ENCODE measurements around the gene SLC24A3. TPM values are rescaled to one million over a fixed set of nuclear protein-coding genes. Genes with fewer than 3 reads are reported as not detected.

The SLC24A3 gene
- total RNA-seq, 1 experiment from 2014 or later: 0.14 TPM

DNA sequence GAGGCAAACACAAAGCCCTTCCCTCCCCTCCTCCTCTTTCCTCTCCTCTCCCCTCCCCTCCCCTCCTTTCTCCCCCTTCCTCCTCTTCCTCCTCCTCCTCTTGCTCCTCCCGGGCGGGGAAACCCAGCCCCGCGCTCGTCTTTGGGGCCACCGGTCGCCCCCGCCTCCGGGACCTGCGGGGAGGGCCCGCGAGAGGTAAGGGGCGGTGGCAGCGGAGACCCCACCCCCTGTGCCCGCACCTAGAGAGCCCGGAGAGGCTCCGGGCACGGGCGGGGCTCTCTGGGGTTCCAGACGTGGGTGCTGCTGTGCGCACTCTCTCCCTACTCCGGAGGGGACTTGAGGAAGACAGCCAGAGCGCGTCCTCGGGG lies 545.7 kb downstream of the SLC24A3 start, which contains the start of gene RIN2:
Gene RIN2, plus strand, starts transcription at position 126 of the 368 bp plus-strand sequence. CDS start 131,344 bp downstream, outside the sequence.
- intact Hi-C loops (cut with micrococcal nuclease; ENCODE audit: unreplicated experiment): loop anchor here (1.0 to 2.0 kb wide), 5 partner anchors 9 to 70 kb away; no protein-coding TSS in a partner anchor
- peaks cover 5% of the 10 kb centered on the region; the same call in 1 of the 2 replicates for H3K4me1 ChIP-seq
- no peaks in the 10 kb centered on the region for H3K27me3 Mint-ChIP-seq (ENCODE audit: insufficient read depth, unreplicated experiment)
- no peak for TF ChIP-seq CTCF (IDR thresholded peaks at IDR 0.05; ENCODE audit: insufficient read depth in 1 of 2, low read depth in 1 of 2, low read length in 1 of 2, severe bottlenecking in 1 of 2, unreplicated experiment in 1 of 2)
- no peaks in the 10 kb centered on the region for H3K9me3 ChIP-seq
- CTCF ChIA-PET: interaction anchor here (0.6 to 2.2 kb wide), 9 partner anchors 18 to 294 kb away, joined by 3 to 18 read pairs (median 5); partner anchors contain the start of genes CFAP61 and CRNKL1
- POLR2A ChIA-PET: interaction anchor here (0.6 to 1.8 kb wide), 14 partner anchors 9 to 1166 kb away, joined by 3 to 24 read pairs (median 7); partner anchors contain the start of genes CFAP61 and CRNKL1
- peaks cover 9% of the 10 kb centered on the region for H3K36me3 Mint-ChIP-seq (ENCODE audit: insufficient read depth, unreplicated experiment)
- H3K9me3 Mint-ChIP-seq (ENCODE audit: unreplicated experiment): no peaks in the 10 kb centered on the region
- no TSS peak for BruUV-seq (replicated peaks)
- H3K4me1 Mint-ChIP-seq (ENCODE audit: low read depth, unreplicated experiment): peaks cover 50% of the 10 kb centered on the region
- H3K4me3 Mint-ChIP-seq (ENCODE audit: unreplicated experiment): peak within 1 kb of the TSS; percentile 97
- no peaks in the 10 kb centered on the region for H3K27me3 ChIP-seq (replicated peaks; ENCODE audit: control insufficient read depth, insufficient read depth, low read length)
- peak within 1 kb of the TSS; percentile 81 for H3K4me3 ChIP-seq (ENCODE audit: low read depth, low read length)
- no peaks in the 10 kb centered on the region for H3K36me3 ChIP-seq (ENCODE audit: control insufficient read depth, insufficient read depth, low read length)
- DNase-seq: no peak
- H3K27ac Mint-ChIP-seq (ENCODE audit: unreplicated experiment): peak within 1 kb of the TSS; percentile 96

DNA sequence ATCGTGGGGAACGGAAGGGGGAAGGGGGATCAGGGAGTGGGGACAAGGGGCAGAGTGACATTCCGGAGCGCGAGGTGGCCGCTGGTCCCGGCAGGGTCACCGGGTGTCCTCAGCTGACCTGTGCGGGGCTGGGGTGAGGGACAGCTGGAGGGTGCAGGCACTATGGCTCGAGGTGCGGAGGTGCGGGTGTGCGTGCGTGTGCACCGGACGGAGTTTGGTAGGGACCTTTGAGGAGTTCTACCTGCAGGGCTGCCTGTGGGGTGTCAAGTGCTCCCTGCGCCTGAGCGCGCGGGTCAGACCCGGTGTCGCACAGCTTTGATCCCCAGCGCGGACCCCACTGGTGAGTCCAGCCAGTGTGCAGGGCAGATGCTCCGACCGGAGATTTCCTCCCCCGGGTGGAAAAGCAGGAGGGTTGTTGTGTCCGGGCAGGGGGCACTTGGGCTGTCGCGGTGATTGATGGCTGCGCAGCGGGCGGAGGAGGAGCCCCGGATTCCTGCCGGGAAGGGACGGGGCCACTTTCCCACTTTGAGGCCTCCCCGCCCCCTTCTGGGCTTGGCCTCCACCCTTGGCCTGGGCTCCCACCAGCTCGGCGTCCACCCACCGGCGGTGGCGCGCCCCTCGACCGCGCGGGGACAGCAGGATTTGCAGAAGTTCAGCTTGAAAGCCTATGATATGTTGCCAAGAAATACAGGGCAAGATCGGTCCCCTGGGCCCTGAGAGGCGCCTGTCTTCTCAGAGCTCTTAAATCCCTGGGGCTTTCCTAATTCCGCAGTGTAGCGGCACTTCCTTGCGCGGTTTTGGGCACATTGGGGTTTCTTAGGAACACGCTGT lies 546.3 kb downstream of the SLC24A3 start:
- Mint-ChIP-seq H3K36me3 (ENCODE audit: insufficient read depth, unreplicated experiment) (peaks cover 9% of the 10 kb centered on the region), H3K27ac (ENCODE audit: unreplicated experiment) (peak overlapping the region; percentile 96), H3K9me3 (ENCODE audit: unreplicated experiment) (no peaks in the 10 kb centered on the region), H3K4me1 (ENCODE audit: low read depth, unreplicated experiment) (peaks cover 46% of the 10 kb centered on the region), H3K4me3 (ENCODE audit: unreplicated experiment) (peak overlapping the region; percentile 97), H3K27me3 (ENCODE audit: insufficient read depth, unreplicated experiment) (no peaks in the 10 kb centered on the region)
- BruUV-seq (replicated peaks): no TSS peak
- Histone ChIP-seq H3K4me3 (ENCODE audit: low read depth, low read length) (peak overlapping the region; percentile 81), H3K9me3 (no peaks in the 10 kb centered on the region), H3K36me3 (ENCODE audit: control insufficient read depth, insufficient read depth, low read length) (no peaks in the 10 kb centered on the region), H3K4me1 (peaks cover 6% of the 10 kb centered on the region), H3K27me3 (replicated peaks; ENCODE audit: control insufficient read depth, insufficient read depth, low read length) (no peaks in the 10 kb centered on the region)
- intact Hi-C loops (cut with micrococcal nuclease; ENCODE audit: unreplicated experiment): loop anchor here (1.0 to 2.0 kb wide), 5 partner anchors 9 to 70 kb away; no protein-coding TSS in a partner anchor
- no peak for TF ChIP-seq CTCF (IDR thresholded peaks at IDR 0.05; ENCODE audit: insufficient read depth in 1 of 2, low read depth in 1 of 2, low read length in 1 of 2, severe bottlenecking in 1 of 2, unreplicated experiment in 1 of 2)
- CTCF ChIA-PET: interaction anchor here (1.0 to 2.2 kb wide), 5 partner anchors 17 to 234 kb away, joined by 4 to 18 read pairs (median 5); no protein-coding TSS in a partner anchor
- peak; percentile 81 for DNase-seq
- POLR2A ChIA-PET: interaction anchor here (1.0 to 1.7 kb wide), 4 partner anchors 8 to 216 kb away, joined by 7 to 21 read pairs (median 12); no protein-coding TSS in a partner anchor

GRCh38 chr20:19760371-19760721 lies 547.9 kb downstream of the SLC24A3 start:
- Histone ChIP-seq H3K4me1 (peaks cover 18% of the 10 kb centered on the region), H3K36me3 (ENCODE audit: control insufficient read depth, insufficient read depth, low read length) (no peaks in the 10 kb centered on the region), H3K9me3 (no peaks in the 10 kb centered on the region), H3K4me3 (ENCODE audit: low read depth, low read length) (no peak overlapping the region), H3K27me3 (replicated peaks; ENCODE audit: control insufficient read depth, insufficient read depth, low read length) (no peaks in the 10 kb centered on the region)
- ChIA-PET CTCF (interaction anchor here (2.2 kb wide), 1 partner anchor 15 kb away, joined by 5 read pairs; no protein-coding TSS in a partner anchor), POLR2A (no interaction called here)
- H3K4me1 Mint-ChIP-seq (ENCODE audit: low read depth, unreplicated experiment): peaks cover 47% of the 10 kb centered on the region
- H3K9me3 Mint-ChIP-seq (ENCODE audit: unreplicated experiment): no peaks in the 10 kb centered on the region
- no TSS peak for BruUV-seq (replicated peaks)
- intact Hi-C loops (cut with micrococcal nuclease; ENCODE audit: unreplicated experiment): no loop called here
- H3K36me3 Mint-ChIP-seq (ENCODE audit: insufficient read depth, unreplicated experiment): peaks cover 9% of the 10 kb centered on the region
- no peaks in the 10 kb centered on the region for H3K27me3 Mint-ChIP-seq (ENCODE audit: insufficient read depth, unreplicated experiment)
- H3K4me3 Mint-ChIP-seq (ENCODE audit: unreplicated experiment): no peak overlapping the region
- TF ChIP-seq CTCF (IDR thresholded peaks at IDR 0.05; ENCODE audit: insufficient read depth in 1 of 2, low read depth in 1 of 2, low read length in 1 of 2, severe bottlenecking in 1 of 2, unreplicated experiment in 1 of 2): no peak
- no peak for DNase-seq
- H3K27ac Mint-ChIP-seq (ENCODE audit: unreplicated experiment): peak overlapping the region; percentile 60
